Esophagus squamous epithelium (tissue), 5 donors: Measurements from ENCODE around the gene MRPL52. TPM values are rescaled to one million over a fixed set of nuclear protein-coding genes. Genes with fewer than 3 reads are reported as not detected.

Experiments used
- DNase-seq: peaks from one replicate; lab custom pipeline; 2025; lab: John Stamatoyannopoulos, UW
- H3K27ac ChIP-seq, 4 donors: fragments of 200-600 bp; sonication (generic); one replicate each; pipeline ENCODE4 v1.5.1; 2016 to 2019; ENCODE audit warnings: mild to moderate bottlenecking in 1 of 4
- H3K27me3 ChIP-seq, 4 donors: fragments of 200-600 bp; sonication (generic); 1 replicate in 3 of 4; 2 replicates in 1 of 4; pipeline versions ENCODE4 v1.5.1 to v1.6.0; 2017 to 2021; ENCODE audit warnings: antibody characterized with exemption in 1 of 4
- H3K36me3 ChIP-seq, 3 donors: fragments of 200-600 bp; sonication (generic); one replicate each; pipeline ENCODE4 v1.5.1; 2016 to 2019
- H3K4me1 ChIP-seq, 3 donors: fragments of 200-600 bp; sonication (generic); one replicate each; pipeline ENCODE4 v1.5.1; 2017 to 2019
- H3K4me3 ChIP-seq, 4 donors: fragments of 200-600 bp; sonication (generic); 1 replicate in 3 of 4; 2 replicates in 1 of 4; pipeline ENCODE4 v1.5.1; 2016 to 2019; ENCODE audit warnings: mild to moderate bottlenecking in 2 of 4, moderate library complexity in 1 of 4
- H3K9me3 ChIP-seq, 3 donors: fragments of 200-600 bp; sonication (generic); one replicate each; pipeline ENCODE4 v1.5.1; 2016 to 2019
- POLR2A ChIP-seq, 4 donors: fragments of 450-650 bp; IDR thresholded peaks; one replicate each; pipeline ENCODE4 v1.6.1; 2017; ENCODE audit warnings: antibody characterized with exemption in 4 of 4, mild to moderate bottlenecking in 4 of 4, moderate library complexity in 3 of 4
- WGBS, 2 donors: methylation state at CpG; one replicate each; pipeline ENCODE4 v1.1.5; 2018; 5-methylcytosine and 5-hydroxymethylcytosine counted together
- intact Hi-C: fragments of 100-400 bp; cut with DNase I; formaldehyde crosslinking; loops from one replicate; pipeline ENCODE4 v1.15.0; 2022
- total RNA-seq, 4 donors: library from RNA; depleted of rRNA; stranded (reverse); fragments of >200 nt; gene quantifications; one replicate each; pipeline ENCODE4 v1.1.0, GENCODE V29; 2016
- TF ChIP-seq, protein P1 (sequence below), 6 experiments: fragments of 450-650 bp in 4 of 6; fragments of 200-600 bp in 2 of 6; sonication (generic) in 2 of 6; IDR thresholded peaks; one replicate each; pipeline ENCODE4 v1.5.1; 2016 to 2019; ENCODE audit warnings: antibody characterized with exemption in 6 of 6, mild to moderate bottlenecking in 4 of 6, moderate library complexity in 4 of 6
- donor health status: DM: yes; HTN: yes; CAD: no.

MRPL52 gene
- total RNA-seq, 4 donors from 2014 or later, result 32.8 to 142 (median 82.1) TPM

DNA sequence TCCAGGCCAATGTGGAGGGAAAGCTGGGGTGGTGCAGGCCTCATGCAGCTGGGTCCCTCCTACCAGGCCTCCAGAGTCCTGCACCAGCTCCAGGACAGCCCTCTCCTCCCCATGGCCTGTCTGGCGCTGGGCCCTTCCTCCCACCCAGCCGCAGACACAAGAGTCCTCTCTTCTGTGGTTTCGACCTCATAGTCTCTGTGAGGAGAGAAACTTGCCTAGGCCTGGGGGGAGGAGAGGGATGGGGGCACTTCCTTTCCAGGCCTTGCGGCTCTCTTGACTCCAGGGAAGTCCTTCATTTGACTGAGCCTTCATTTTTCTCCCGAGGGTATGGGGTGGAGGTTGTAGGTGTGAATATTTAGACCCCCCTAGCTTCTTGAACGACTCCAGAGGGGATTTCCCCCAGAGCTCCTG is 8.9 kb downstream of the MRPL52 start:
- Histone ChIP-seq H3K9me3 (no peaks in the 10 kb centered on the region), H3K27ac (peak overlapping the region; percentile 96 to 99 (median 99)), H3K4me1 (peaks cover 18 to 69% (median 33%) of the 10 kb centered on the region in 3 donors), H3K27me3 (no peaks in the 10 kb centered on the region), H3K36me3 (peaks cover 13 to 52% (median 24%) of the 10 kb centered on the region in 3 donors), H3K4me3 (peak overlapping the region; percentile 83 to 92 (median 88))
- TF ChIP-seq, protein P1, sequence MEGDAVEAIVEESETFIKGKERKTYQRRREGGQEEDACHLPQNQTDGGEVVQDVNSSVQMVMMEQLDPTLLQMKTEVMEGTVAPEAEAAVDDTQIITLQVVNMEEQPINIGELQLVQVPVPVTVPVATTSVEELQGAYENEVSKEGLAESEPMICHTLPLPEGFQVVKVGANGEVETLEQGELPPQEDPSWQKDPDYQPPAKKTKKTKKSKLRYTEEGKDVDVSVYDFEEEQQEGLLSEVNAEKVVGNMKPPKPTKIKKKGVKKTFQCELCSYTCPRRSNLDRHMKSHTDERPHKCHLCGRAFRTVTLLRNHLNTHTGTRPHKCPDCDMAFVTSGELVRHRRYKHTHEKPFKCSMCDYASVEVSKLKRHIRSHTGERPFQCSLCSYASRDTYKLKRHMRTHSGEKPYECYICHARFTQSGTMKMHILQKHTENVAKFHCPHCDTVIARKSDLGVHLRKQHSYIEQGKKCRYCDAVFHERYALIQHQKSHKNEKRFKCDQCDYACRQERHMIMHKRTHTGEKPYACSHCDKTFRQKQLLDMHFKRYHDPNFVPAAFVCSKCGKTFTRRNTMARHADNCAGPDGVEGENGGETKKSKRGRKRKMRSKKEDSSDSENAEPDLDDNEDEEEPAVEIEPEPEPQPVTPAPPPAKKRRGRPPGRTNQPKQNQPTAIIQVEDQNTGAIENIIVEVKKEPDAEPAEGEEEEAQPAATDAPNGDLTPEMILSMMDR (IDR thresholded peaks at IDR 0.05), result no peak
- no peak for TF ChIP-seq POLR2A (IDR thresholded peaks at IDR 0.05)
- DNase-seq, result no peak
- WGBS, 2 donors, result 8 to 23% methylated on average over 2 to 4 of the region's 6 CpGs
- intact Hi-C loops, result loop anchor here (10.0 kb wide), 1 partner anchor 244 kb away; the partner anchor contains the start of gene ABHD4

DNA sequence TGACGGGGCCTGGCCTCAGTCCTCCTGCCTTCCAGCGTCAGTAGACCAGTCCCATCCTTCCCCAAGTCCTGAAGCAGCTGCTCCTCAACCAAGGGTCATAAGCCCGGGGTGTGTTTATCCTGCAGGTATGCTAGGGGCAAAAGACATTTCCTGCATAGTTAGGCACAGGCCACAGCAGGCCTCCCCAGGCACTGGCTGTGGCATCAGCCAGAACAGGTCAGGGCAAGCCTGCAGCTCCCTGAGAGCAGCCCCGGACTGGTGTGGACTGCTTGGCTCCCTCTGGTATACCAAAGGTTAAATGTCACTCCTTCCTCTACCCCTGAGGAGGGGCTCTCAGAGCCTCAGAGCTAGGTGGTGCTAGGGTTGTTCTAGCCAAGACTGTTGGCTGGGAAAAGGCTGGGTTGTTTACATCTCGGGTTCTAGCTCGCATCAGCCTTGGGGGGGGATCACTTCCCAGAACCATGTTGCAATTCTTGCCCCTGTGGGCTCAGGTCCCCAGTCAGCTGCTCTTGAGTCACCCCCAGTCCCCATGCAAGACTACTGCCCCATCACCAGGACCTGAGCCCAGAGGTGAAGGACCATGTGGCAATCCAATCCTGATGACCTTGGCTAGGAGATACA is 9.6 kb downstream of the MRPL52 start:
- peak overlapping the region; percentile 83 to 92 (median 88) for H3K4me3 ChIP-seq
- no peaks in the 10 kb centered on the region for H3K27me3 ChIP-seq
- TF ChIP-seq, protein P1 (IDR thresholded peaks at IDR 0.05), result no peak
- peak in 1 of 4 donors; percentile 24 for TF ChIP-seq POLR2A (IDR thresholded peaks at IDR 0.05)
- H3K9me3 ChIP-seq, result no peaks in the 10 kb centered on the region
- intact Hi-C loops, result loop anchor here (10.0 kb wide), 1 partner anchor 244 kb away; the partner anchor contains the start of gene ABHD4
- H3K4me1 ChIP-seq, result peaks cover 18 to 72% (median 33%) of the 10 kb centered on the region in 3 donors
- WGBS, 2 donors, result 21 to 29% methylated on average over 3 to 4 of the region's 6 CpGs
- no peak for DNase-seq
- peak overlapping the region; percentile 96 to 99 (median 99) for H3K27ac ChIP-seq
- peaks cover 19 to 52% (median 31%) of the 10 kb centered on the region in 3 donors for H3K36me3 ChIP-seq

DNA sequence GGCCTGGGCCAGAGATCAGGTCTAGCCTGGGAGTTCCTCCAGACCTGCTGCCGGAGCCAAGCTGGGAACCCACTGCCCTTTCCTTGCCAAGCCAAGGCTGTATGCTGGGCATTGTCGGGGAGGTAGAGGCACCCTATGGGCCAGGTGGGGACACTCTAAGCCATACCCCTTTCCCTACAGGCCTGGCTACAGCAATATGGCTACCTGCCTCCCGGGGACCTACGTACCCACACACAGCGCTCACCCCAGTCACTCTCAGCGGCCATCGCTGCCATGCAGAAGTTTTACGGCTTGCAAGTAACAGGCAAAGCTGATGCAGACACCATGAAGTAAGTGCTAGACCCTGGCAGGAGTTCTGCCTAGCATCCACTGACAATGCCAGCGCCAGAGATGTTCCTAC is 11.6 kb downstream of the MRPL52 start:
- Histone ChIP-seq H3K27me3 (no peaks in the 10 kb centered on the region), H3K9me3 (no peaks in the 10 kb centered on the region), H3K4me1 (peaks cover 31 to 81% (median 34%) of the 10 kb centered on the region in 3 donors), H3K4me3 (no peak overlapping the region), H3K36me3 (peaks cover 37 to 62% (median 50%) of the 10 kb centered on the region in 3 donors), H3K27ac (peak overlapping the region in 3 of 4 donors; percentile 61 to 99 (median 99))
- intact Hi-C loops, result loop anchor here (10.0 kb wide), 1 partner anchor 267 kb away; no protein-coding TSS in a partner anchor
- no peak for DNase-seq
- TF ChIP-seq, protein P1 (IDR thresholded peaks at IDR 0.05), result no peak
- no peak for TF ChIP-seq POLR2A (IDR thresholded peaks at IDR 0.05)
- 84 to 93% methylated on average over 8 to 9 of the region's 9 CpGs for WGBS, 2 donors

DNA sequence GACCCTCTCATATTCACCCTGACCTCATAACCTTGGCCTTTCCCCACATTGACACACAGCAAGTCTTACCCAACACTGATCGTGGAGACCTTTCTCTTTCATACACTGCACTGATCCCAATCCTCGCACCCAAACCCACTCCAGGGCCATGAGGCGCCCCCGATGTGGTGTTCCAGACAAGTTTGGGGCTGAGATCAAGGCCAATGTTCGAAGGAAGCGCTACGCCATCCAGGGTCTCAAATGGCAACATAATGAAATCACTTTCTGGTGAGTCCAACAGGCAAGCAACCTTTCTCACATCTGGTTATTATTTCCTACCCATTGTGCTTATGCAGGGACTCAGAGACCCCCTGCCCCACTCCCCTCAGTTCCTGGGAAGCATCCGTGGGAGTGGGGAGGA is 12.1 kb downstream of the MRPL52 start:
- Histone ChIP-seq H3K27ac (peak overlapping the region in 3 of 4 donors; percentile 46 to 99 (median 61)), H3K36me3 (peaks cover 38 to 67% (median 54%) of the 10 kb centered on the region in 3 donors), H3K27me3 (no peaks in the 10 kb centered on the region), H3K4me1 (peaks cover 35 to 85% (median 38%) of the 10 kb centered on the region in 3 donors), H3K9me3 (no peaks in the 10 kb centered on the region), H3K4me3 (no peak overlapping the region)
- intact Hi-C loops, result loop anchor here (10.0 kb wide), 1 partner anchor 267 kb away; no protein-coding TSS in a partner anchor
- TF ChIP-seq POLR2A (IDR thresholded peaks at IDR 0.05), result no peak
- TF ChIP-seq, protein P1 (IDR thresholded peaks at IDR 0.05), result no peak
- DNase-seq, result no peak
- 92 to 94% methylated on average over 7 to 8 of the region's 8 CpGs for WGBS, 2 donors
